GM21390 (cell line): Measurements from ENCODE around the gene KRT73.

Experiments used
- ATAC-seq: cut with Tn5 transposase; IDR thresholded peaks from one replicate; pipeline ENCODE4 v1.9.1; 2021; ENCODE audit not compliant: unreplicated experiment

The KRT73 gene

GRCh38 chr12:52646613-52647012, 28.3 kb upstream of the KRT73 start:
- no peak for ATAC-seq

GRCh38 chr12:52645982-52646381, 27.6 kb upstream of the KRT73 start:
- ATAC-seq, result no peak

GRCh38 chr12:52645120-52645761, 26.9 kb upstream of the KRT73 start:
- ATAC-seq, result no peak

GRCh38 chr12:52644078-52644415, 25.7 kb upstream of the KRT73 start:
- no peak for ATAC-seq

GRCh38 chr12:52643233-52644077, 25.1 kb upstream of the KRT73 start:
- ATAC-seq, result no peak

GRCh38 chr12:52641468-52641867, 23.1 kb upstream of the KRT73 start:
- no peak for ATAC-seq

GRCh38 chr12:52637299-52637698, 18.9 kb upstream of the KRT73 start:
- no peak for ATAC-seq

- ATAC-seq, result no peak
Observed at GRCh38 chr12:52636592-52637258, 18.4 kb upstream of the KRT73 start.

DNA sequence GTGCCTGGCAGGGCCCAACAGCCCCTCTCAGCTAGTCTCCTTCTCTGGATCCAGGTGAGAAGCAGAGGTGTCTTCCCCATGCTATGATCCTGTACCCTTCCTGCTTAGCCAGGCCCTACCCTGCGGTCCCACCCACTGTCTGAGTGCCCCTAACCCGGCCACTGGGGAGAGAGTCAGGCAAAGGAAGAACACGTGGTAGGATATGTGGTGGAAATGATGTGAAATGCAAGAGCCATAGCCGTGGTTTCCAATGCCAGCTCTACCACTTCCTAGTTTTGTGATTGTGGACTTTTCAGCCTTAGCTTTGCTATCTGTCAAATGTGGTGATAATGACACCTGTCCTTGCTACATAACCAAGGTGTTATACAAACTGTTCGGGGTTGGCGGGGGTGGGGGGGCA, 17.8 kb upstream of the KRT73 start:
- ATAC-seq, result no peak

DNA sequence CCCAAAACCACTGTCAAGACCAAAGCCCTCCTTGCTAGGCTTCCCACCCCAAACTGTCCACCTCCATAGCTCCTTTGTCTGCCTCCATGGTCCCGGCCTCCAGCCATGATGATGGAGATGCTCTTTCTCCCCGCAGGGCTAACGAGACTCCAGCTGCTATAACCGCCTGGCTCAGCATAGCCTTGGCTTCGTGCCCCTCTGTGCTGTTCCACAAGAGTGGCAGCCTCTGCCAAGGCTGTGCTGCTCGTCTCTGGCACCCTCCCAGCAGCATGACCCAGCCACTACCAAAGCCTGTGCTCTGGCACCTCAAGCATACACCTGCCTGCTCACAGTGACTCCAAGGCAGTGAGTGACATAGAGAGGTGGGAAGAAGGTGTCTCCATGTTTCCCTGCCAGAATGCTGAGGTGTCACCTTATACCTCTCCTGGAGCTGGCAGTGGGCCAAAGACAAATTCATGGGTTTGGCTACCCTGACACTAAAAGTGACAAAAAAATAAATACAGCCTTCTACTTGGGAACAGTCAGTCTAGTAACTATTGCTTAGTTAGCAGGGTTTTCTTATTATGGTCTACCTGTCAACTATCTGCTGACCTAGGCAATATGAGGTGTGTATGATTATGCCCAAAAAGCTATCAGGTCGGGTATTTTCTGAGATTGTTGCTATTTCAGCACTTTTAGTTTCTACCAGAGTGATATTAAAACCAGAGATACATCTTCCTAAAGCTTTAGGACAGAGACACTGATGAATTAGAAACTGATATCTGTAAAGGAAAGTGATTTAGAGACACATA, 16.1 kb upstream of the KRT73 start:
- ATAC-seq, result no peak

DNA sequence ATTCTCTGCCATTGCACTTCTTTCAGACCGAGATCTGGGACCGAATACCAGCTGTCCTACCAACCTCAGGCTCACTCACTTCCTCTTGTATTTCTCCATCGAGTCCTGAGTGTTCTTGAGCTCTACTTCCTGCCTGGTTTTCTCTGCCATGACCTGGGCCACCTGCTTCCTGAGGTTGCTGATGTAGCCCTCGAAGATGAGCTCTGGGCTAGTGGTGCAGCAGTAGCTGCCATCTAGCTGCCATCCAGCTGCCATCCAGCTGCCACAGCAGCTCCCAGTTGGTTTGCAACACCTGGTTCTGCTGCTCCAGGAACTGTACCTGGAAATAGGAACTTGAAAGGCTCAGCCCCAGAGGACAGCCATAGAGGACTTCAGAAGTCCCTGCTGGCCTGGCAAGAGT, 15.0 kb upstream of the KRT73 start:
- ATAC-seq, result no peak

- ATAC-seq, result no peak
Observed at GRCh38 chr12:52632656-52633055, 14.3 kb upstream of the KRT73 start.

GRCh38 chr12:52631676-52632459, 13.5 kb upstream of the KRT73 start:
- ATAC-seq, result no peak

- ATAC-seq, result no peak
Observed at GRCh38 chr12:52631264-52631663, 12.9 kb upstream of the KRT73 start.

GRCh38 chr12:52630599-52631200, 12.3 kb upstream of the KRT73 start:
- no peak for ATAC-seq

- ATAC-seq, result no peak
Observed at GRCh38 chr12:52630008-52630500, 11.7 kb upstream of the KRT73 start.

GRCh38 chr12:52629281-52630007, 11.1 kb upstream of the KRT73 start:
- ATAC-seq, result no peak

GRCh38 chr12:52628841-52629240, 10.5 kb upstream of the KRT73 start:
- ATAC-seq, result no peak

- no peak for ATAC-seq
Observed at GRCh38 chr12:52628111-52628507, 9.8 kb upstream of the KRT73 start.
